ENCODE results near the gene FCRL4.

Gene FCRL4

DNA sequence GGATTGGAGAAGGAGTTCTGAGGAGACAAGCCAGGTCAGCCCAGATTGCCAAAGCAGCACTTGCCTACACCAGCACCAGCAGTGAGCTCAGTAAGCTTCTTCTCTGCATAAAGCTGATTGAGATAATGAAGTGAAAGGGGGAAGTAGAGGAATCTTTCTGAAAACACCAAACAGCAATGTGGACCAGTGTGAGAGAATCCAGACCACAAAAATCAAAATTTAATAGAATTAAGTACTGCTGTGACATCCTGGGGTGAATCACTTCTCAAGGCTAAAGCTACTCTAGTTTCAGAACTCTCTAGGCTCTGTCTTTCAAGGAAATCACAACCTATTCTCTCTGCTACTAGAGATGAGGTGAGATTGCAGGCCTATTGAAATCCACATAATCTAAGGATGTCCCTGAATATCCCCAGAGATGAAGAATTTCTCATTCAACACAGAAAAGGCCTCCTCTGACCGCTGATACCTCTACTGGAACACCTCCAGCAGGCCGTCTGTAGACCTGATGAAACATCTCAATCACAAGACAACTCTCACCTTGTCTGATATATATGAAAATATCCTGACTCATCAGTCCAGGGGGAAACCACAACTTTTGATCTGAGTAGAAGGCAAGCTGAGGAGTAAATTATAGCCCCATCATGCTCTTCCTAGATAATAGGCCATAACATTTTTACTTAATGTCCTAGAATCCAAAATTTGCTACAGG, at the start of gene FCRL4:
Gene FCRL4 (minus strand): TSS at position 127 of the 709 bp plus-strand sequence. CDS start 141 bp downstream, outside the sequence.
- ChIA-PET CTCF (no interaction called here), POLR2A (no interaction called here)
- no peak for DNase-seq (ENCODE audit: low read depth, low spot score)
- TF ChIP-seq CTCF (IDR thresholded peaks at IDR 0.05; ENCODE audit: insufficient read depth, low read length, missing control alignments) = no peak
- H3K4me3 ChIP-seq (ENCODE audit: low read depth, low read length) = no peak within 1 kb of the TSS

GRCh38 chr1:157646144-157646543, 48.3 kb upstream of the FCRL4 start:
- no peak overlapping the region for H3K4me3 ChIP-seq (ENCODE audit: low read depth, low read length)
- CTCF ChIA-PET = no interaction called here
- POLR2A ChIA-PET = no interaction called here
- DNase-seq (ENCODE audit: low read depth, low spot score) = no peak
- no peak for TF ChIP-seq CTCF (IDR thresholded peaks at IDR 0.05; ENCODE audit: insufficient read depth, low read length, missing control alignments)

- TF ChIP-seq CTCF (IDR thresholded peaks at IDR 0.05; ENCODE audit: insufficient read depth, low read length, missing control alignments) = no peak
- CTCF ChIA-PET = no interaction called here
- no peak overlapping the region for H3K4me3 ChIP-seq (ENCODE audit: low read depth, low read length)
Observed at GRCh38 chr1:157641177-157641576, 43.3 kb upstream of the FCRL4 start.

DNA sequence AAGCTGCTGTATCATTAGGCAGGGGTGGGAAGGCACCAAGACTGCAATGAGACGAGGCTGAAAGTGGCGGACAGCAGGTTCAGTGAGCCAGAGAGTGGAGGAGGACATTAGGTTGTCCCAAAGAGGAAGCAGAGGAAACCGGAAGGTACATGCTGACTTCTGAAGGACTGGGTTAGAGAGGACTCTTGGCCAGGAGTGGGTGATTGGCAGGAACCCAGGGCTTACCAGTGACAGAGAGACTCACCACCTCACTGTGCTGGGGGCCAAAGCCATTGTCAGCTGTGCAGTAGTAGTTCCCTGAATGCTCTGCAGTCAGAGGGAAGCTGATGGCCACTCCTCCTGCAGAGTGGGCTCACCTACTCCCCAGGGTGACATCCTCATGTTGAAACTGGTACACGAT, 41.9 kb upstream of the FCRL4 start:
- ChIA-PET CTCF (no interaction called here), POLR2A (no interaction called here)
- TF ChIP-seq CTCF (IDR thresholded peaks at IDR 0.05; ENCODE audit: insufficient read depth, low read length, missing control alignments) = no peak
- DNase-seq (ENCODE audit: low read depth, low spot score) = no peak
- no peak overlapping the region for H3K4me3 ChIP-seq (ENCODE audit: low read depth, low read length)

More at GRCh38 chr1:157641177-157641576, 43.3 kb upstream of the FCRL4 start:
- POLR2A ChIA-PET = no interaction called here
- DNase-seq (ENCODE audit: low read depth, low spot score) = no peak

DNA sequence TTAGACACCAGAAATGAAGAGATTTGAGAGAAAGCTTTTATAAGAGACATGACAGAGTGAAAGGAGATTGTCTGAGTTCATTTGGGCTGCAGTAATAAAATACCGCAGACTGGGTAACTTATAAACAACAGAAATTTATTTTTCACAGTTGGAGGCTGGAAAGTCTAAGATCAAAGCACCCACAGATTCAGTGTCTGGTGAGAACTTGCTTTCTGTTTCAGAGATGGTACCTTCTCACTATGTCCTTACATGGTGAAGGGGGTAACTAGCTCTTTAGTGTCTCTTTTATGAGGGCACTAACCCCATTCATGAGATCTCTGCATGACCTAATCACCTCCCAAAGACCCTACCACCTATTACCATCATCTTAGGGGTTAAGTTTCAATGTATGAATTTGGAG, 30.9 kb upstream of the FCRL4 start:
- ChIA-PET POLR2A (no interaction called here), CTCF (no interaction called here)
- H3K4me3 ChIP-seq (ENCODE audit: low read depth, low read length) = no peak overlapping the region
- DNase-seq (ENCODE audit: low read depth, low spot score) = no peak
- TF ChIP-seq CTCF (IDR thresholded peaks at IDR 0.05; ENCODE audit: insufficient read depth, low read length, missing control alignments) = no peak

DNA sequence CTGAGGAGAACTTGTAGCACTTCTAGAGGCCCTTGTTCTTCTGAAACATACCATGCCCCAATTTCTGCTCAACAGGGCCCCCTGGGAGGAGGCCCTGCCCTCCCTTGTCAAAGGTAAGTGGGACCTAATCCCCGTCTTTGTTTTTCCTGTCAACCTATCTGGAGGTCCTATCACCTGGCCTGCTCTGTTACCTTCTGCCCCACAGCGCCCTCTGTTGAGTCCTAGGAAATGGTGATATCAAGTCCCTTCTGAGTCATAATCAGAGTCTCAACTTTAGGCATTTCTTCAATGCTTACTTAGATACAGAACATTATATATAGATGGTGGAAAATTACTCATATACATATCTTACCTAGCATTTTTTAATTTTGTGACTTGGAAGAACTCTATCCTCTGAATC, 28.2 kb upstream of the FCRL4 start:
- no peak overlapping the region for H3K4me3 ChIP-seq (ENCODE audit: low read depth, low read length)
- TF ChIP-seq CTCF (IDR thresholded peaks at IDR 0.05; ENCODE audit: insufficient read depth, low read length, missing control alignments) = no peak
- POLR2A ChIA-PET = no interaction called here
- DNase-seq (ENCODE audit: low read depth, low spot score) = no peak
- CTCF ChIA-PET = no interaction called here
